Ishikawa (cell line): ENCODE measurements around the gene REPS2.

Experiments
- EGR1 ChIP-seq: IDR thresholded peaks from 2 replicates; pipeline ENCODE4 v1.6.1; 2012
- EP300 ChIP-seq: IDR thresholded peaks from 2 replicates; pipeline ENCODE4 v1.6.1; 2012; ENCODE audit warnings: borderline replicate concordance
- MAX ChIP-seq: IDR thresholded peaks from 2 replicates; pipeline ENCODE4 v1.6.1; 2012
- TAF1 ChIP-seq: IDR thresholded peaks from 2 replicates; pipeline ENCODE4 v1.6.1; 2012; ENCODE audit warnings: low read depth, mild to moderate bottlenecking
- TCF12 ChIP-seq: IDR thresholded peaks from 2 replicates; pipeline ENCODE4 v1.6.1; 2012; ENCODE audit warnings: low read depth
- USF1 ChIP-seq: IDR thresholded peaks from 2 replicates; pipeline ENCODE4 v1.6.1; 2012
- YY1 ChIP-seq: IDR thresholded peaks from 2 replicates; pipeline ENCODE4 v1.6.1; 2012; ENCODE audit warnings: low read depth
- ZBTB7A ChIP-seq: IDR thresholded peaks from 2 replicates; pipeline ENCODE4 v1.6.1; 2012; ENCODE audit warnings: low read depth

- TF ChIP-seq USF1 (no peak), EGR1 (no peak), EP300 (no peak), ZBTB7A (no peak), MAX (no peak), TAF1 (no peak), YY1 (no peak), TCF12 (no peak)
Observed at GRCh38 chrX:17053502-17053901, 107.0 kb downstream of the REPS2 start.
